Measurements from ENCODE around the gene SYNE4. TPM values are rescaled to one million over a fixed set of nuclear protein-coding genes. Genes with fewer than 3 reads are reported as not detected.

SYNE4 gene
- total and polyA plus RNA-seq, 9 of the 15 experiments (the other 6 are each of a cell fraction or from before 2014, with no cell fraction given) = 0.03 to 0.65 (median 0.29) TPM

GRCh38 chr19:36054733-36055686 is 46.4 kb upstream of the SYNE4 start, which contains the start of gene WDR62 (continued):
- TF ChIP-seq ILK (tag; IDR thresholded peaks at IDR 0.05; ENCODE audit: borderline replicate concordance, low read depth) = no peak
- no peak for TF ChIP-seq HIVEP1 (CRISPR knock-in tag; IDR thresholded peaks at IDR 0.05)
- TF ChIP-seq CBX3 (IDR thresholded peaks at IDR 0.05; ENCODE audit: borderline replicate concordance in 1 of 2, low read length in 2 of 2) = no peak; a peak in 1 of 3 replicates
- TF ChIP-seq XRCC3 (IDR thresholded peaks at IDR 0.05) = no peak
- TF ChIP-seq SIX5 (IDR thresholded peaks at IDR 0.05; ENCODE audit: borderline replicate concordance in 1 of 2, insufficient read depth in 1 of 2, low read depth in 1 of 2, low read length in 2 of 2) = no peak
- TF ChIP-seq, protein P1, sequence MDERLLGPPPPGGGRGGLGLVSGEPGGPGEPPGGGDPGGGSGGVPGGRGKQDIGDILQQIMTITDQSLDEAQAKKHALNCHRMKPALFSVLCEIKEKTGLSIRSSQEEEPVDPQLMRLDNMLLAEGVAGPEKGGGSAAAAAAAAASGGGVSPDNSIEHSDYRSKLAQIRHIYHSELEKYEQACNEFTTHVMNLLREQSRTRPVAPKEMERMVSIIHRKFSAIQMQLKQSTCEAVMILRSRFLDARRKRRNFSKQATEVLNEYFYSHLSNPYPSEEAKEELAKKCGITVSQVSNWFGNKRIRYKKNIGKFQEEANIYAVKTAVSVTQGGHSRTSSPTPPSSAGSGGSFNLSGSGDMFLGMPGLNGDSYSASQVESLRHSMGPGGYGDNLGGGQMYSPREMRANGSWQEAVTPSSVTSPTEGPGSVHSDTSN (CRISPR knock-in tag; IDR thresholded peaks at IDR 0.05; ENCODE audit: low read depth) = no peak
- TF ChIP-seq, protein P1 (tag; conservative IDR thresholded peaks at IDR 0.05; ENCODE audit: low read depth) = no peak
- TF ChIP-seq THAP7 (CRISPR knock-in tag; IDR thresholded peaks at IDR 0.05) = no peak
- TF ChIP-seq CEBPG (CRISPR knock-in tag; IDR thresholded peaks at IDR 0.05) = no peak
- no peak for TF ChIP-seq CEBPG (tag; conservative IDR thresholded peaks at IDR 0.05 in 1 of 2, IDR thresholded peaks at IDR 0.05 in 1 of 2)
- TF ChIP-seq, protein P2, sequence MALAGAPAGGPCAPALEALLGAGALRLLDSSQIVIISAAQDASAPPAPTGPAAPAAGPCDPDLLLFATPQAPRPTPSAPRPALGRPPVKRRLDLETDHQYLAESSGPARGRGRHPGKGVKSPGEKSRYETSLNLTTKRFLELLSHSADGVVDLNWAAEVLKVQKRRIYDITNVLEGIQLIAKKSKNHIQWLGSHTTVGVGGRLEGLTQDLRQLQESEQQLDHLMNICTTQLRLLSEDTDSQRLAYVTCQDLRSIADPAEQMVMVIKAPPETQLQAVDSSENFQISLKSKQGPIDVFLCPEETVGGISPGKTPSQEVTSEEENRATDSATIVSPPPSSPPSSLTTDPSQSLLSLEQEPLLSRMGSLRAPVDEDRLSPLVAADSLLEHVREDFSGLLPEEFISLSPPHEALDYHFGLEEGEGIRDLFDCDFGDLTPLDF (CRISPR knock-in tag; IDR thresholded peaks at IDR 0.05) = peak; percentile 61; the same call in 1 of the 2 replicates
- TF ChIP-seq ZNF263 (CRISPR knock-in tag; IDR thresholded peaks at IDR 0.05; ENCODE audit: borderline replicate concordance) = no peak
- TF ChIP-seq TFAP4 (CRISPR knock-in tag; IDR thresholded peaks at IDR 0.05; ENCODE audit: borderline replicate concordance) = no peak; the same call in 1 of the 2 replicates
- no peak for TF ChIP-seq ARID1B (IDR thresholded peaks at IDR 0.05)
- TF ChIP-seq RB1 (IDR thresholded peaks at IDR 0.05; ENCODE audit: low read depth) = peak; percentile 46; the same call in 1 of the 2 replicates
- TF ChIP-seq PRPF4 (IDR thresholded peaks at IDR 0.05; ENCODE audit: insufficient read depth, low read depth, low read length, poor library complexity, severe bottlenecking) = no peak
- no peak for TF ChIP-seq E4F1 (CRISPR knock-in tag; IDR thresholded peaks at IDR 0.05; ENCODE audit: borderline replicate concordance)
- TF ChIP-seq ZNF184 (CRISPR knock-in tag; IDR thresholded peaks at IDR 0.05) = no peak

All from K562 (cell line).